GM21367 (cell line): Measurements from ENCODE around the gene KDM1B.
A peak's percentile ranks its signal among the peaks of the same experiment; 100 is the strongest.
"Not testable (repeated sequence)": the region's sequence is repeated elsewhere in the genome, so short reads cannot be mapped to it uniquely, and the experiment has no call there.

Experiments
- ATAC-seq: cut with Tn5 transposase; IDR thresholded peaks from one replicate; pipeline ENCODE4 v1.9.1; 2021; ENCODE audit not compliant: unreplicated experiment

Gene KDM1B

GRCh38 chr6:18151391-18151790, 3.8 kb upstream of the KDM1B start:
- ATAC-seq: not testable (repeated sequence)

GRCh38 chr6:18151801-18152200, 3.4 kb upstream of the KDM1B start:
- ATAC-seq: no peak

- no peak for ATAC-seq
Observed at GRCh38 chr6:18153311-18153703, 1.9 kb upstream of the KDM1B start.

GRCh38 chr6:18154507-18155149, 594 bp upstream of the KDM1B start, which contains the start of gene TPMT:
TPMT (minus strand) TSS chr6:18155077; CDS start chr6:18149127, 5,950 bp downstream.
- ATAC-seq: peak; percentile 46

GRCh38 chr6:18155864-18156421, 721 bp downstream of the KDM1B start:
- peak; percentile 41 for ATAC-seq

- no peak for ATAC-seq
Observed at GRCh38 chr6:18160911-18161310, 5.7 kb downstream of the KDM1B start.

GRCh38 chr6:18161431-18161830, 6.2 kb downstream of the KDM1B start:
- no peak for ATAC-seq

GRCh38 chr6:18162401-18162800, 7.2 kb downstream of the KDM1B start:
- ATAC-seq: no peak

- no peak for ATAC-seq
Observed at GRCh38 chr6:18165751-18166150, 10.5 kb downstream of the KDM1B start.

GRCh38 chr6:18166312-18167036, 11.3 kb downstream of the KDM1B start:
- ATAC-seq: no peak

GRCh38 chr6:18168264-18168663, 13.0 kb downstream of the KDM1B start:
- ATAC-seq: no peak

- no peak for ATAC-seq
Observed at GRCh38 chr6:18171871-18172270, 16.6 kb downstream of the KDM1B start.

- ATAC-seq: not testable (repeated sequence)
Observed at GRCh38 chr6:18176198-18176597, 21.0 kb downstream of the KDM1B start.

- no peak for ATAC-seq
Observed at GRCh38 chr6:18177286-18177965, 22.2 kb downstream of the KDM1B start.

GRCh38 chr6:18178960-18179615, 23.9 kb downstream of the KDM1B start:
- ATAC-seq: no peak

GRCh38 chr6:18179770-18180356, 24.6 kb downstream of the KDM1B start:
- ATAC-seq: no peak

- ATAC-seq: no peak
Observed at GRCh38 chr6:18182568-18182967, 27.3 kb downstream of the KDM1B start.

- ATAC-seq: no peak
Observed at GRCh38 chr6:18183766-18184165, 28.5 kb downstream of the KDM1B start.

- ATAC-seq: no peak
Observed at GRCh38 chr6:18185624-18186023, 30.4 kb downstream of the KDM1B start.

GRCh38 chr6:18186033-18186432, 30.8 kb downstream of the KDM1B start:
- no peak for ATAC-seq
